Femur (tissue), 1 donor: ENCODE results near the gene NGF.
A peak's percentile ranks its signal among the peaks of the same experiment; 100 is the strongest.

Source experiments
- DNase-seq: peaks from one replicate; pipeline ENCODE4 v3.0.0-alpha.2; 2017

Gene NGF

DNA sequence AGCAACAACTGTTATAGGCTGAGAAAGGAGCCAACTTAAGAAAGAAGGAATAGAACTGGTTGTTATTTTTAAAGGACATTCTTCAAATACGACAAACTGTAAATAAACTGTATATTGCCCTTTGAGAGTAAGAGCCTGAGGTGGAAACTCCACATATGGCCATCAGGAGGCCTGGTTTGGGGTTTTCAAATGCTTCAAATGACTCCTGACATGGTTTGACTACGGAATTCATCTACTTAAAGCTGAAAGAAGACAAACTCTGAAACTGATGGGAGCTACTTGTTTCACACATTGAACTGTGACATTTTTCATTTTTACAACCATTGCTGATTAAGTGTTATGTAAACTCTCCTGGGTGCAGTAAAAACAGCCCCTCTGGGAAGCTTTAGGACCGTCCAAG lies 59.8 kb downstream of the NGF start:
- no peak for DNase-seq

DNA sequence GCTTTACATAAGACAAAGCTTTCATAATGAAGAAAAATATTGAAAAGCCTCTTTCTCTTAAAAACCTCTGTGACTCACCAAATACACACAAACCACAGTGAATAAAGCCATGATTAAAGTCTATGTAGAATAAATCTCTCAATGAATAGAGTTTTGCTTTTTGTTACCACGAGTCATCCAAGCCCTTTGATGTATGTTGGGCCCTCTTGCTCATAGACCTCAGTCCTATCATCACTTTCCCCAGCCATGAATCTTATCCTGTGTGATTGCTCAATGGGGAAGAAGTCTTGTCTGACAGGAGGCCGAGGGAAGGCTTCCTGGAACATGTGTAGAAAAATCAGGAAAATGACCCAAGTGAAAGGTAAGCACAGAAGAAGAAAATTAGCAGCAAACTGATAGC lies 60.8 kb downstream of the NGF start:
- no peak for DNase-seq

DNA sequence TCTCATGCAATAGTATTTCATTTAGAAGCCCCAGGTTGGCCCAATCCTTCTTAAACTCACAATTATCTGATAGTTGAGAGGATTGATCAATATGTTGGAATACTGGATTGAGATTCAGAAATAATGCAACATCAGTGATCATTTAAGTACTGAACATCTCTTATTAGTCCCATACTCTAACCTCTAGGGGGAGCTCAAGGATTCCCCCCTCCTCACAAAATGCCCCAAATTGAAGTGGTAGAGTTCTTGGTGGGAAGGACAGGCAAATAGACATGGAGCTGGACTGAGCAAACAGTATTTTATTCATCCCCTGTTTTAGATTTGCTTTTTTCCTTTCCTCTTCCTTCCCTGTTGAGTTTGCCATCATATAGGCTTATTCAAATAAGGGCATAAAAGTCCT lies 62.8 kb downstream of the NGF start:
- DNase-seq: no peak

DNA sequence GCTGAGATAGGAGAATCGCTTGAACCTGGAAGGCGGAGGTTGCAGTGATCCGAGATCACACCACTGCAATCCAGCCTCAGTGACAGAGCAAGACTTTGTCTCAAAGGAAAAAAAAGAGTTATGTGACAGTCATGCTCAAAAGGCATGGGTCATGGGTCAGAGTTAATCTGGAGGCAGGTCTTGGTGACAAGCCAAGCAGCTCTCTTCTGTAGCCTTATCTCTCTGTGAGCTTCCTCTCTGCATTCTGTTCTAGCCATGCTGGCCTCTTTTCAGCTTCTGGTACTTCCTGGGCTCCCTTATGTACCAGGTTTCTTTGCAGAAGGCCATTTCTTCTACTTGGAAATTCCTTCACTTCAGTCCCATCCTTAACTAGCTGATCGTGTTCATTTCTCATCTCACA lies 63.6 kb downstream of the NGF start:
- DNase-seq: no peak

DNA sequence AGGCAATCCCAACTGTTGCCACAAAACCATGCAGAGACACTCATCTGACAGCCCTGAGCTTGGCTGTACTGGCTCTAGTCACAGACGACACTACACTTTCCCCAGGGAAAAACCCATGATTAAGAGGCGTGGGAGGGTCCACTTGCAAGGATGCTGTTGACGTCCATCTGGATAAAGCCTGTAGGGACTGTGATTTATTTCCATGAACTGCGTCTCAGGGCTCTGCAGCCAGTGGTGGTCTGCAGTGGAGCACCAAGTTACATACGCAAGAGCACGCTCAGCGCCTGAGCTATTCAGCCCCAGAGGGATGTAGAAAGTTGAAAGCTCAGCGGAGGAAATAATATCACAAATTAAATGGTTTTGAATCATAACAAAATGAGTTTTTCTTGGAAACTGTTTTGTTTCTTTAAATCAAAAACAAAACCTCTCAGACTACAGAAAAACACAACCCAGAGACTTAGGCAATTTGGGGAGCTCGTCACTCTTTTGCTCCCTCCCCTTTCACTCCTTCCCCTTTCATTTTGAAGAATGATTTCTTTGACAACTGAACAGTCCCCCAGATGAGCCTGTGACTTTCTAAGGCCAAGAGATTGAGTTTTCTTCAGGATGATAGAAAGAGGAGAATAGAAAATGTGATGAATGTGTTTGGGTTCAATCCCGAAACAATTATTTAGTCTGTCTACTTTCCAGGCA lies 71.2 kb downstream of the NGF start:
- DNase-seq: no peak

DNA sequence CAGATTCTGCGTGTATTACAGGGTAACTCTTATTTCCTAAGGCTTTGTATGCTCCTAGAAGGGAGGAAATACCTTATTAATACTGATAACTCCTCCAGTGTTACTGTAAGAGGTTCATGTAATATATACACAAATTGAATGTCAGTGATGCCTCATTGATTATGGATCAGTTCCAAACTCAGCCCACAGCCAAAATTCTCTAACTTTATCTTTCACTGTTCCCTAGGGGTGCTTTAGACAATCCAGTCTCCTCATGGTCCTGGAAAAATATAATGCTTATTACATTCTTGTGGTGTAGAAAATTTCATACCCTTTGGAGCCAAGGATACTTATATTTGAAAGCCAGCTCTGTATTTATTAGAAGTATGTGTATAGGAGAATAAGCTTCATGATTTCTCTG lies 73.0 kb downstream of the NGF start:
- DNase-seq: no peak

DNA sequence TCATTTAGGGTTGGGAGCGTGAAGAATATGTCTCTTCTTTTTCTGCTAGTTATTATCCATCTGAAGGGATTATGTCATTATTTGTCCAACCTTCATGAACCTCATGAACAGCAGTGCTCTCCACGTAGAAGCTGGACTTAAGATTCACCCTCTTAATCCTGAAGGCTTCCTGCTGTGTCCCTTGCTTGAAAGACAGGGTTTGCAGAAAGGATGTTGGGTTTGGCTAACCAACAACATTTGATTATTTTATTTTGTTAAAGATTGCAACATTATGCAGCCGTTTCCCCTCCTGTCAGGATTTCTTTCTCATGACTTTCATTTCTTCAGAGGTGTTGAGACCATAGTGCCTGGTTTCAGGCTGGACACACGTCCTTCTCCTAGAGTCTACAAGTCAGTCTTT lies 75.2 kb downstream of the NGF start:
- DNase-seq: no peak

DNA sequence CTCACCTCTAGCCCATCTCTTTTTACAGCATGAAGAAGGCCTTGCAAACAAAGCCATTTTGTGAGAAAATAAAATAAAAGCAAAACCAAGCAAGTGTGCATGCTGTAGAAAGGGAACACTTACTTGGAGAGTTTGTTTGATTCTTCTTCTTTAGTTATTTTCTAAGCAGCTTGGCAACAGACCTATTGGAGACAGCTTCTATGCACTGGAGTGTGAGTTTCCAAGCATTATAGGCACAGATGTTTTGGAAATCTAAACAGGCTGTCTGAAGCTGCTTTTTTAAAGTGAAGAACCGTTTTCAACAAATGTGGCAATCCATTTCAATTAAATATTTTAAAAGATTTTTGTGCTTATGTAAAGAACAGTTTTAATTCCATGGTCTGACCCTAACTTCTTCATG lies 76.6 kb downstream of the NGF start:
- no peak for DNase-seq

DNA sequence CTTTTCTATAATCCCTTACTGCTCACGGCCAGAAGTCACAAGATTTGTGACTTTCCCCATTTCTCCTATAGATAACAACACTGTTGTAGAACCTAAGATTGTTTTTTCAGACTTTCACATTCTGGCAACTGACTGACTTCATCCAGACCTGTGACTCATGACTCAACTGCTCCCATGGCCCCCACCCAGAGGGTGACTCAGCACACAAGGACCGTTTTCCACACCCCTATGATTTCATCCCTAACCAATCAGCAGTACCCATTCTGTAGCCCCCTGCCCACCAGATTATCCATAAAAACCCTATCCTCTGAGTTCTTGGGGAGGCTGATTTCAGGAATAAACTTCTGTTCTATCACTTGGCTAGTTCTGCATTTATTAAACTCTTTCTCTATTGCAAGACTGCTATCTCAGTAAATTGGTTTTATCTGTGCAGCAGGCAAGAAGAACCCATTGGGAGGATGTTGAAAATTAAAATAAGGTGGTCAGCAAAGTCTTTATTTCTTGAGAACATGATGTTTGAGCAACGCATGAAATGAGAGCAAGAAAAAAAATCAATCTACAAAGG lies 79.7 kb downstream of the NGF start:
- no peak for DNase-seq

DNA sequence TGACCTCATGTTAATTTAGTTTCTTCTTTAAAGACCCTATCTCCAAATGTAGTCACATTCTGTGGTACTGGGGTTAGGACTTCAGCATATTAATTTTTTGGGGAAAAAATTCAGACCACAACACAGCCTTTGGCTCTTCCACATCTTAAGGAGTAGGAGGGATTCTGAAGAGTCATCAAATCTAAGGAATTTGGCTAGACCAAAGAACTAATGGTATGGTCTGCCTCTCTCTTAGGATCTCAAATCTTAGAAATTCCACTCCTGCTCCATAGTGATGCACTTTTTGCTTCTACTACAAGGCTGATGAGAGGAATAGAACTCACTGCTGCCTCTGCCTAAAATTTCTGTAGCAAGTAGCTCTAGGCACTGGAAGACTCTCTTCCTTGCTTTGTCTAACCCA lies 80.5 kb downstream of the NGF start:
- no peak for DNase-seq

DNA sequence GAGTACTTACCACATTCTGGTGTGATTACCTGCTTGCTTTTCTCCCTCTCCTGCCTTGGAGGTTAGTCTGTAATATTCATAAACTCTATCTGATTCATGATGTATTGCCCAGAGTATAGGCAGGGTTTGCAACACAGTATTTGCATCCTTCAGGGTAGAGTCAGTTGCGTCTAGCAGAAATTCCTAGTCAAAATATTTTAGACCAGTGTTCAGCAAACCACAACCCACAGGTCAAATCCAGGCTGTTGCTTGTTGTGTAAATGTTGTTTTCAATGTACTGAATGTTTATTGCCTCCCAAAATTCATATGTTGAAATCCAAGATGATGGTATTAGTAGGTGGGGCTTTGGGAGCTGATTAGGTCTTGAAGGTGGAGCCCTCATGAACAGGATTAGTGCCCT lies 82.9 kb downstream of the NGF start:
- DNase-seq: no peak

DNA sequence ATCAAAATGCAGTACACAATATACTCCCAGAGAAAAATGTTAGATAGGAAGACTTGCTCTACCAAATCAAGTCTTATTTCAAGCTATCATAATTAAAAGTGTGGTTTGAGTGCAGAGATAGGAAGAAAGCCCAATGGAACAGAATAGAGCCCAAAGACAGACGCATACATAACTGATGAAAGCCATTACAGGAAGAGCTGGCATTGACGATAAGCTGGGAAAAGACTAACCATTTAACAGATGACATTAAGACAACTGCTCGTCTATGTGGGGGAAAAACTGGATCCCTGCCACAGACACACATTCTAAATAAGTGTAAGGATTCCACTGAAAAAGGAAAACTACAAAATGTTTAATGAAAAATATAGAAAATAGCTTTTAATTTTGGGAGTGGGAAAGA lies 85.5 kb downstream of the NGF start:
- no peak for DNase-seq

DNA sequence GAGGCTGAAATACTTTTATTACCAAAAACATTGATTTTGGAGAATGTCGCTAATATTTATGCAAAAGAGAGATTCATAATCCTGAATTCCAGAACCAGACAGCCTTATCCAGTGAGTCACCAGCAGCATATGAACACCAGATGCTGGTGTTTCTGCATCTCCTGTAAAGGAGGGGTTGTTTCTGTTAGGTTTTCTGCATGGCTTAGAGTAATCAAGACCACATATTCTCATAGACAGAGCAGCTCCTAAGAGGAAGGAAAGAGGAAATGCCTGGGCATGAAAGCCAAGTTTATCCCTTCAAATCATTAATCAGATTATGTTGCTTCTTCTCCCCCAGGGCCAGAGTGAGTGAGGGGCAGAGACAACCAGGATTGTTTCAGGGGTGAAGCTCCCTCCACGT lies 86.2 kb downstream of the NGF start:
- peak; percentile 28 for DNase-seq

DNA sequence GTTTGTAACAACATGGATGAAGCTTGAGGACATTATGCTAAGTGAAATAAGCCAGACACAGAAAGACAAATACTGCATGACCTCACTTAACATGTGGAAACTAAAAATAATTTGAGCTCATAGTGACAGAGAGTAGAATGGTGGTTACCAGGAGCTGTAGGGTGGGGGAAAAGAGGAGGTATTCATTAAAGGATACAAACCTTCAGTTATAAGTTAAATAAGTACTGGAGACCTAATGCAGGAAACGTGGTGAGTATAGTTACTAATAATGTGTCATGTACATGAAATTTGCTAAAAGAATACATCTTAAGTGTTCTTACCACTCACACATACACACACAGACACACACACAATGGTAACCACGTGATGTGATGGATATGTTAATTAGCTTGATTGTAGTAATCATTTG lies 86.7 kb downstream of the NGF start:
- no peak for DNase-seq

DNA sequence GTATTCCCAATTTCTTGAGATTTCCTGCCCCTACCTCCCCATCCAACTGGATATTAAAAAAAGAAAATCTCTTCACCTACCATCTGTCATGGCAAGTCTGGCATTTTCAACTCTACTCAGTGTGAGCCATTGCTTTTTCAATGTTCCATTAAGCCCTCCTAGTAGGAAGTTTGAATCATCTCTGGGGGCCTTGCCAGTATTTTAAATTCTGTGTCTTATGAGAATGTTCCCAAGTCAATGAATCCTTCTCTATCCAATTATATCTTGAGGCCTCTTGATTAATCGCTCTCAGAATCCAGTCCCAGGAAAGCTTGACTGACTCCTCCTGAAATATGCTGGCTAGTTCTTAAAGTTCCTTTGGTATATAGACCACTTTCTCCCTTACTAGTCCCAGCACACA lies 91.5 kb downstream of the NGF start:
- no peak for DNase-seq

DNA sequence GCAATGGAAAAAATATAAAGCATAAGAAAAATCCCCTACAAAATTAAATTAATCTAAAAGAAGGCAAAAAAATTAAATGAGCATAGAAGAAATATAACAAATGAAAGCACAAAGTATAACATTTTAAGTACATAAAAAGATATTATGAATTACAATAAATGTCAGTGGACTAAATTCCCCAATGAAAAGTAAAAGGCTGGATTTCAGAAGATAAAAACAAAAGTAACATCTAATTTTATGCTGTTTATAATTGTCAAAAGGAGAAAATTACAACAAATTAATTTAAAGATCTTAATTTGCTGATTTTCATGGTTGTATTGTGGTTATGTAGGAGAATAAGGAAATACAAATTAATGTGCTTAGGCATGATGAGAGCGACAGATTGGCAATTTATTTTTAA lies 92.8 kb downstream of the NGF start:
- no peak for DNase-seq

DNA sequence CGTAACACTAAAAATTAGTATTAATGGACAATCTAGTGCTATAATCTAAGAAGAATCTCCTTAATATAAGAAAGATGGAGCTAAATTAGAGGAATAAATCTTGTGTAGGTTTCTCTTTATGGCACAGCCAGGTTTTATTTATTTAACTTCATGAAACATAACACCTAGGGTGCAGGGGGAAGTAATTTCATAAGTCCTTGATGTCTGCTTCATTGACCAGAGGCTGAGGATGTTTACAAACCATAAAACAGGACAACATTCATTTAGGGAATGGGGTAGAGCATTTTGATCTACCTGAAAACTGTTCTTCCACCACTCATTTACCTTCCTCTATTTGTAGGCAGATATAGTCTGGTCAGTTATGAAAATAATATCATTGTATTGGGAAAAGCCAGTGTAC lies 95.5 kb downstream of the NGF start:
- DNase-seq: no peak

DNA sequence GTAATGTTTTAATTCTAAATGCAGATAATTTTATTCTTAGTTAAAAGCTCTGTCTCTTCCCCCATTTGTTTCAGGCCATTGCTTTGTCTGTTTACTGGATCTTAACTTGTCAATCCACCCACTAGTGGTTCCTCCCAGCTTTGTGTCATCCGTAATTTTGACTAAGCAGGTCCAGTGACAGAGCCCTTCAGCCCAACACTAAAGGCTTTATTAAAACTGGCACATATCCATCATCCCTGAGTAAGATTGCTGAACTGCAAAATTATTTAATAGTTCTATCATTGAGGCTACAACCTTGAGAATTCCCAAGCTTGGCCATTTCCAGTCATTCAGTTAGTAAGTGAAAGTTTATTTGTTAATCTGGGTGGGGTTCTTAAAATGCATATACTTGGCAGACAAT lies 96.7 kb downstream of the NGF start:
- DNase-seq: no peak

DNA sequence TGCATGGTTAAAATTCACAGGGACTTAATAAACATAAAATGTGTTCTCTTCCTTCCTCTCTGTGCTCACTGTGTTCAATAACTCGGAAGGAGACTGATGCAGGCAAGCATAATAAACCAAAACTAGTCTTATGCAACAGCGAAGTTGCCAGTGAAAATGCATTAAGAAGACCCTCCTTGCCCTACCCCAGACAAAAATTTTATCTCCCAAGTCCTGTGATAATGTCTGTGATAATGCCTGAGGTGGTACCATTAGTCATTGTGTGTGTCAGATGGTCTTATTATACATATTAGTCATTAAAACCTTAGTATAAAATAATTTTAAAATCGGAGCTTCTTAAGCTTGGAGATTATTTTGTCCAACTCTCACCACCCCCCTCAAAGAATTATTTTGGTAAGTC lies 97.8 kb downstream of the NGF start:
- no peak for DNase-seq

DNA sequence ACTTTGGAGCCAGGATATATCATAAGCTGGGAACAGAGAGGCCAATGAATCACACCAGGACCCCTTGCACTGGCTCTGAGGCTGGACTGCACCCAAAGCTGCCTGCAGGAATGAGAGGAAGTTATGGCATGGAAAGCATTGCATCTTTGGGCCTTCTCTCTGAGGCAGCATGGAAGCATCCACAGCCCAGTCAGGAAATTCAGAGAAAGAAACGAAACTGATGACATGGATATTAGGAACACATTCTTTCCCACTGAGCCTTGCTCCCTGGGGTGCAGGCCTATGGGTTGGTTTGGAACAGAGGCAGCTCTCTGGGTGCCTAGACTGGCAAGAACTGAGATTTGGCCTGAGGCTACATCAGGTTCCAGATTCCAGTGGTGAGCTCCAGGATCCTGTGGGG lies 98.6 kb downstream of the NGF start:
- DNase-seq: no peak

DNA sequence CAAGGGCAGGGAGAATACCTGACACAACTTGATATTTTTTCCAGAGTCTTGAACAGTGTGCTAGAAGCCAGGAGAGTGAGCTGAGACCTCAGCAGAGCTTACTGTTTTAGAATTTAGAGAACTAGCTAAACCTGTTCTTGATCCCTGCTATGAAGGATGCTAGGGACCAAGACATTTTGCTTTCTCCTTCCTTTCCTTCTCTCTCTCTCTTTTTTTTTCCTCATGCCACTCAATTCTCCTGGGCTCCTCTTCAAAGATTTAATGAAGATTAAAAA lies 99.0 kb downstream of the NGF start:
- no peak for DNase-seq

DNA sequence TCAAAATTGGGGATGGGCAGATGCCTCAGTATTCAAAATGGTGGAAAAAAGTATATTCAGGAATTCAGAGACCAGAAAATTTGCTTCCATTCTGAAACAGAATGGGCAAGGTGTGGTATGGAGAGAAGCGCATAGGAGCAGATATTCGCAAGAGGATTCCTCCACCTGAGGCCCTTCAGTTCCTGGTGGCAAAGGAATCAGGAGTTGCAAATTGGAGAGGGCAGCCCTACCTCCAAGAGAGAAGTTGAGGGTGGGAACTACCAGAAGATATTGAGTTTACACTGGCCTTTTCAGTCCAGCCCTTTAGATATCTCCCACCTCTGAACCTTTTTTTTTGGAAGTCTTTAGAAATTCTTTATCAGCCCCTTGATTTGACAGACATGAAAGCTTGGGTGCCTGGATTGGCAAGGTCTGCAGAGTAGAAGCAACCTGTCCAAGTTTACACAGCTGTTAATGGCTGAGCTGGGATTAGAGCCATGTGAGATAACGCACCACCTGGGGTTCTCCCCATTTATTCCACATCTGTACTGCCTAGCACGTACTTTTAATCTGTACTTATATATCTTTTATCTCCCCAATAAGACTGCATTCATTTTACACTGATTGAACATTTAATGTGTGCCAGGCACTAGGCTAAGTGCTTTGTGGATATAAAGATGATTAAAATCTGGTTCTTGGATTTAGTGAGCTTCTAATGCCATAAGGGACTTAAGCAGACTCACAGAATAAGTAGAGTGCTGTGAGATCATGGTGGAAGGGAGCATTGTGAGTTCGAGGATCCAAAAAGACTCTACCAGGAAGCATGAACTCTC lies 99.5 kb downstream of the NGF start:
- no peak for DNase-seq

DNA sequence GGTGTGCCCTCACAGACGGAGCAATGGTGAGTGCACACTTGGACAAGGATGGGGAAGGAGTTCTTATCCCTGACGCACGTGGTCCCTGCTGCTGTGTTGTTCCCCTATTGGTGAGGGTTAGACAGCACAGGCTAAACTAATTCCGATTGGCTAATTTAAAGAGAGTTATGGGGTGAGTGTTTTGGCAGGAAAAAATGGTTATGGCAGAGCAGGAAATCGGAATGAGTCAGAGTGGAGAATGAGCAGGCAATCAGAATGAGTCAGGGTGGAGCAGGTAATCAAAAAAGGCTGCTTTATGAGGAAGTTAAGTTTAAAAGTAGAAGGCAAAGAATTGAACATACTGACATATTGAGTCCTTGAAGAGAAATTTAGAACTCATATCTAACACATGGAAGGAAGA lies 100.5 kb downstream of the NGF start:
- no peak for DNase-seq

DNA sequence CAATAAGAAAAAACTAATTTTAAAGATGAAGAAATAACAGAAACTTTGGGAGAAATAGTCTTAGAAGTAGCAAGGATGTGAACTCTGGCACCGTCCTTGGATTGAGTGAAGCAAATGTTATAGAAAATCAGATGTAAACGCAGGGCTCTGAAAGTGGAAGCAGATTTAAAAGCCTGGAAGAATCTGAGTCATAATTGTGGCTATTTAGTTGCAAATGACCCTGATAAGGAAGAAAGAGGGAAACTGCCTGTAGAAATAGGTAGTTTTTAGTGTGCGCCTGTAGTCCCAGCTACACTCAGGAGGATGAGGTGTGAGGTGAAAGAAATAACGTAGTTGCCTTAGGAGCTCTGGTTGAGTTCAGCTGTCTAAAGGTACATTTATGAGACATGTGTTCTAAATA lies 101.0 kb downstream of the NGF start:
- no peak for DNase-seq
